Activated gamma-delta T cell treated with Interleukin-2 at 50 U/mL for 16 hours (primary cell): ENCODE data around the gene JAG1.

ENCODE experiments used
- DNase-seq: peaks from one replicate; pipeline ENCODE4 v3.0.0-alpha.2; 2020

JAG1 gene

DNA sequence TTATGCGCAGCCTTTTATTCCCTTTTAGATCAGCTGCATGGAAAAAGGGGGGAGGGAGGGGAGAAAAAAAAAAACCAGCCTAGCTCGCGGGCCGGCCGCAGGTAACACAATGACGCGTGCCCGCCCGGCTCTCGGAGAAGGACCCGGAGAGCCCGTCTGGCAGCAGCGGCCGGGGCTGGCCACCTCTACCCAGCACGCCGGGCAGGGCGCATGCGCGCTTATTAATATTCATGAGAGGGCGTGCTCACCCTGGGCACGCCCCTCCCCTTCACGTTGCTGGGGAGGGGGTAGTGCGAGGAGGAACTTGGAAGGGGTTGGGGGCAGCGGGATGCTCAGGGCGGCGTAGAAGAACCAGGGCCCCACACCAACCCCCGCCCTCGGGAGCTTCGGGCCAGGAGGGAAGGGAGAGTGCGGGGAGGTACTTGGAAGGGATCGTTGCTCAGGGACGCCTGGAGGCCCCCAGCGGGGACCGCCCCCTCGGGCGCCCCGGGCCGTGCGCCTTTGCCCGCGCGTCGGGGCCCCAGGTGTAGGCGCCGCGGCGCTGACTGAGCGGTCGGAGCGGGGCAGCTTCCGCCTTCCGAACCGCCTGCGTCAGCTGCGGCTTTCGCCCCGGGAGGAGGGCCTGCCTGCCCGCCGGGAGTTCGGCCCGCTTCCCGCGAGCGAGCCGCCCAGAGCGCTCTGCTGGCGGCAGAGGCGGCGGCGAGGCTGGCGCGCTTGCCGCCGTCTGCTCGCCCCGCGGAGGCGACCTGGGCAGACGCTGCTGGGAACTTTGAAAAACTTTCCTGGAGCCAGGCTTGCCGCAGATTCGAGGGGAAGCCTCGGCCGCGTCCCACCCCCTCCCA, at the start of gene JAG1:
TSS of gene JAG1 (minus strand) at position 158 of the 842 bp plus-strand sequence. CDS start 469 bp downstream, outside the sequence.
- DNase-seq, result peak; percentile 18

DNA sequence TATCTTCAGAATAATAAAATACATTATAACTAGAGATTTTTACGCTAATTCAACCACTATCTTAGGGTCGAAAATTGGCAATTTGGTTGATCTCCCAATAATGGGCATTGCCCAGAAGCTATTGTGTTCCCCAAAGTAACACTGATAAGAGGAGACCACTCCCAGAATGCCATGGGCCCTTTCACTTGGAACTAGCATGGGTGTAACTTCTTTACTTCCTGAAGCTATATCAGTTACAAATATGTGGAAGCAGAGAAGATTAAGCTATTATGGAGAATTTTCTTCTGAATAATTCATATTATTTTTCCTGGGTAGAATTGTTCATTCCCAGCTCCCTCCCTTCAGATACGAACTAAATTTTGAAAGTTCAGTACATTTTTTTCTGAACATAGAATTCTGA, 48.2 kb upstream of the JAG1 start:
- no peak for DNase-seq

DNA sequence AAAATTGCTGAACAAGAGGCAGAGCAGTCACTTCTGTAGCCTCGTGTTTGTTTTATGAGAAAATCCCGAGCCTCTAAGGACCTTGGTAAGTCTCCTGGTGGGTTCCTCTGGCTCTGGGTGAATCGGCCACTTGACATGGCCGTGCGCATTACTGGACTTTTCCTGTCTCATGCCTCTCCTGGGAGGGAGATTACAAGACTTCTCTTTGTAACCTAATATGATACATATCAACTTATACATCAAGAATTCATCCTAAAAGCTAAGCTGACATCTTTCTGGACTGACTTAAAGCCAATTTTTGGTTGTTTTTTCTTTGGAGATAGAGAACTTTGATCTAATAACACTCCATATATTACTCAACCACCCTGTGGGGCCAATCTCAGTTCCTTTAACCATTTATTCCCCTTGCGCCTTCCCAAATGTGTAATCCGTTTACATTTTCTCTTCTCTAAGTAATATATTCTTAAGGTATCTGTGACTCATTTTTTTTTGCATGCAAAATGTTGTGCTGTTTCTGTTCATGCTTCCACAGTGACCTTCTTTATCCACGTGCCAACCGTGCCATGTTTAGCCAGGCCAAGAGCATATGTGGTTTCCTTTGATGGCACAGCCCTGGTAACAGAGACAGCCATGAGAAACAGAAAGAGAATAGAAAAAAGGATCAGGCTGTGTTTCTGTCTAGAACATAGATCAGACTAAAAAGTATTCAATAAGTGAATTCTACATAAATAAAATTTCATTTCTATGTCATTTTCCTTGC, 47.5 kb upstream of the JAG1 start:
- DNase-seq, result no peak

DNA sequence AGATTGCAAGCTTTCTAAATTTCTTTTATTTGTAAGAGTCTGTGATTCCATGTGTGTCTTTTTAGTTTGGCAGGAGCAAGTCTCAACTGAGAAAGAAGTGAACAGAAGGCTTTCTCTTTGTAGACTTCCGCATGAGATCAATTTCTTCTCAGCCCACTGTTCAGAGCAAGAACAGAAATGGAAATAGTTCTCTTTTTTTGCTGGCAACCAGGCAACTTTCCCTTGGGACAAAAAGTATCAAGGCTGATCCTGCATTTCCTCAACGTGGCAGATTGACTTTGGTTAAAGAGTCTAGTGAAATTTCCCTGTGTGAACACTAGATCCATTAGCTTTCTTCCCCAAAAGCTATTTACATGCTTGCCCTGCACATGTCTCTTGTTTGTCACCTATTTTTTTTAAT, 46.8 kb upstream of the JAG1 start:
- DNase-seq, result no peak

DNA sequence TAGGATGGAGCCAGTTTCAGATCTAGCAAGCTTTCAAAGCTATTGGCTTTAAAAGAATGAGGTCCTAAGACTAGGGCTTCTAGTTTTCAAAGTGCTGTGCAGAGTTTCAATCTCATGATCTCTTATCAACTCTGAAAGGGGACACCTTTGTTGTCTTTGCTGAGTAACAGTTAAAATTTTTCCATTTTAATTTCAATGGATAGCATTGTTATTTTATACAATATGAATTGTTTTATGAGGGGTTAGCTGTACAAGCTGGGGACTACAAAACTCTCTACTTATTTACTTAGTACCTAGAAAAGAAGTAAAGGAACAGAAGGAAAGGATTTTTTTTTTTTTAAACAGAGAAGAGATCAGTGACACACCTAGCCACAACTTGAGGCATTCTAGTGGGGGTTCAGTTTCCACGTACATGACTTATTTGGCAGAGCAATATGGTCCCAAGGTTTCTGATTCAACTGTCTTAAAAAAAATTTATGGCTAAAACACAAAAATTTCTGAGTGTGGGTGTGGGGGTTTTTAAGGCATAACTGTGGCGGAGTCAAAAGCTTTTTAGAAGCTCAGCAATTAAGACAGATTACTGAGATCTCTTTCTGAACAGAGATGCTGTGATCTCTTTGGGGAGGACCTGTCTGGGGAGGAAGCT, 46.1 kb upstream of the JAG1 start:
- no peak for DNase-seq

DNA sequence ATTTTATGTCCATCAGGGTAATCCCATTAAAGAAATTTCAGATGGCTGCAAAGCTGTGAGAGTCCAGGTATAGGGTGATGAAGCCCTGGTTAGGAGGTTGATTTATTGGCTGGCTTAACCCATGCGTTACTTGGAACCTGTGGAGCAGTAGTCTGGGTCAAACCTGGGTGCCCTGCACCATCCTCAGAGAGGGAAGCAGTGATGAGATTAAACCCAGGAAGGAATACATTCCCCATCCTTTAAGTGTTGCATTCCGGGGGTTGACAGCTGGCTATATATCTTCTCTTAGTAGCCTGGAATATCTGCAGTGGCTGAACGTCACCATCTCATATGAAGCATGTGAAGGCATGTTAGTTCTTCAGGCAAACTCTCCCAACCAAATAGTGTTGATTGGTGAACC, 44.9 kb upstream of the JAG1 start:
- no peak for DNase-seq

DNA sequence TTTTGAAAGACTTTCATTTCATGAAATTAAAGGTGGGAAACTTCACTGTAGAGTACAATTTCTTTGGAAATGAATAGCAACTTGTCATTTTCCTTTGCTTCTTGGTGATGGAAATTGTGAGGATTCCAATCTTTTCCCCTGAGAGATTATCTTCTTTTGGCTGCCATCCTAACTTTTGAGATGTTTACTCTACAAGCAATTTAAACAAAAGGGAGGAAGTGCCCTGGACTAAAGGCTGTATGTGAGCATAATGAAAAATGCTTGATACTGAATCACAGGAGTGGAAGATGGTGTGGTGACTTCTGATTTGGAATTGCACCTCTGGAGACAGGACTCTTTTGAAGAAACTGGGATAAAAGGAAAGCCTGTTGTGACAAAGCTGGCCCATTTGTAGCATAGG, 43.1 kb upstream of the JAG1 start:
- DNase-seq, result no peak

DNA sequence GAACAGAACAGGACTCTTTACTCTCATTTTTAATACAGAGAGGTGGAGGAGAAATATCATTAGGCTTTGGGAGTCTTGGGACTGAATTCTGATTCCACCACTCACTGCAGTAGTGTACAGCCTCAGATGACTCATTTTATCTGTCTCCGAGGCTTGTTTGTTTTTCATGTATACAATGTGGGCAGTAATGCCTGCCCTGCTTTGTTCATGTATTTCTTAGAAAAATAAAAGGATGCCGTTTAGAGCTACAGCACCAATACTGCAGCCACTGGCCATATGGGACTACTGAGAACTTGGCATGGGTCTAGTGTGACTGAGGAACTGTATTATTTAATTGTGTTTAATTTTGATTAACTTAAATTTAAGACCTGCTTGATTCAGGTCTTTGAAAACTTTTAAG, 41.2 kb upstream of the JAG1 start:
- no peak for DNase-seq

DNA sequence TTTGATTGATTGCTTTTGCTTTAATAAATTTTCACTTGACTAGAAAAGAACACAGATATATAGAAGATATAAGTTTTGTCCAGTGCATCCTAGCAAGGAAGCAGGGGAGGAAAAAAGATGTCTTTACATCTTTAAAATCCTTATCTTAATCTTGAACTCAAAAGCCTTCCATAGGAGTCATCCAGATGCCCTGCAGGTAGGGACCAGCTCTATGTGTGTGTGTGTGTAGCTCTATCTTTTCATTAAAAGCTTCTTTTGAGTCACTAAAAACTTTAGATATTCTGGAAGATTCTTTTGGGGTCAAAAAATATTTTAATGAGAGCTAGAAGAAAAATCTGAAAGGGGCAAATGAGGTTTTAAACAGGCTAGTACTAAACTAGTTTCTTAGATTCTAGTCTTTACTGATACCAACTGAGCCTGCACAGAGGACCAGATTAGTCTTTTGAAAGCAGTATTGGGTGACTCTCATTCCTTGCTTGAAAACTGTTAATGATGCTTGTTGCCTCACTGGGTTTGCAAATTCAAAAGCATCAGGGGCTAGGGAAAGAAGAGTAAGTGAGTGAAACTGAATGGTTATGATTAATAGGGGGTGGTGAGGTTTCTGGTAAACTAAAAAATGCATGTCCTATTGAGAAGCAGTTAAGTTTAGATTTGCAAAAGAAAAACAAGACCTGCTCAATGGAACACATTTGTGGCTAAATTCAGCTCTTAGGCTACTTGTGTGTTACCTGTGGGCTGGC, 40.6 kb upstream of the JAG1 start:
- DNase-seq, result no peak

DNA sequence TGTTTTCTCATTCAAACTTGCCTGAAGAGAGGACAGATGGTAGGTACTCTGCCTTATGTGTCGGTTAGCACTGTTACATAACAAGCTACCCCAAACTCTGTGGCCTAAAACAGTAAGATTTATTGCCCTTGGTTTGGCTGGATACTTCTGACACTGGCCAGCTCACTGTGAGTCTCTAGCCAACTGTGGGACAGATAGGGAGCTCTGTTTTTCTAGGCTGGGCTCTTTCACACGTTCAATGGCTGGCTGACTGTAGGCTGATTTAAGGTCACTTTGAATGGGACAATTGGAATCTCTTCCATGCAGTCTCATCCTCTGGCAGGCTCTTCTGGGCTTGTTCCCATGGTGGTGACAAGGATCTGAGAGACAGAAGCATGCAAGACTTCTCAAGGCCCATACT, 39.4 kb upstream of the JAG1 start:
- no peak for DNase-seq

DNA sequence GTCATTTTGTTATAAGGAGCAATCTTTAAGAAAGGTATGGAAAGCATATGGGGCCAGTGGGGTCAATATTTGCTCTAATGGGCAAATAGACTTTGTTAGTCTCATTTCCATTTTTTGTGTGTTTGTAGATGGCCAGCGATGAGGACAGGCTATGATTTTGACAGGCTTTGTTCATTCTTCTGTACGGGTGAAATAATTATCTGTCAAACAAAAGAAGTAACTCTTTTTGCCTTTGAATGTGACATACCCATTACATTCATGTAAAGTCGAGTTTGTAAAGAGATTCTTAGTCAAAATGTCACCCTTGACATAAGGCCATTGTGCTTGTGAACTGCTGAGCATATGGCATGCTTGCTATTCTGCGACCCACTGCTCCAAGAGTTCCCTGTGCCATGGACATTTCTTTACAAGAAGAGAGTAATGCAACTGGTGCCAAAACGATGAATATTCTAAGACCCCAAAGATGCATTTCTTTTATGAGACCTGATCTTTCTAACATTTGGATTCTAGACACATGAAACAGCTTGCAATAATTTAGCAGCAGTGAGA, 38.2 kb upstream of the JAG1 start:
- no peak for DNase-seq

DNA sequence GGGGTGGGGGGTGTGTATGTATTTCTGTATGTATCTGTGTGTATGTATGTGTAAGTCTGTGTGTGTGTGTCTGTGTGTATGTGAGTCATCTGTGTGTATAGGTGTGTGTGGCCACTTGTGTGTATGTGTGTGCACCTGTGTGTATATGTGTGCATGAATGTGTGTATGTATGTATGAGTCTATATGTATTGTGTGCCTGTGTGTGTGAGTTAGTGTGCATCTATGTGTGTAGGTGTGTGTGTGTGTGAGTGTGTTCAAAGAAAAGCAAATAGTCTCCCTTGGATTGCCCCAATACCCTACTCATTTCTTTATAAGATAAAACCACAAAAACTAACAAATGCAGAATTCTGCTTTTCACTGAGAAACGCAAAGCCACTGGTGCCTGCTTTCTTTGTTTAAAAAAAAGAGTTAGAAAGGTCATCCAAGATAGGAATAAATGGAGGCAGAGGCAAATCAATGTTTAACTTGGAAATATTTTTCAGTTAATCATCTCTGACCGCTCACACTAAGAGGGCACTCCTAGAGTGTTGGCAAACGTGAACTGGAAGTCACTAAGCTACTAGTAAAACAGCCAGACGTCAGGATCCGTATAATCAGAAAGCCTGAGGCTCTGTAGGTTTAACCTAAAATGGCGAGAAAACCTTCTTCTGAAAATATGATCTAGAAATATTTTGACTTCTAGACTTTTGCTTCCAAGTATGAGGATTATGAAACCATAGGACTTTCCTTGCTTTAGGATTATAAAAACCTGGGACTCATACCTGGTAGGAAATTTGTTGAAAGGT, 37.4 kb upstream of the JAG1 start:
- DNase-seq, result no peak

DNA sequence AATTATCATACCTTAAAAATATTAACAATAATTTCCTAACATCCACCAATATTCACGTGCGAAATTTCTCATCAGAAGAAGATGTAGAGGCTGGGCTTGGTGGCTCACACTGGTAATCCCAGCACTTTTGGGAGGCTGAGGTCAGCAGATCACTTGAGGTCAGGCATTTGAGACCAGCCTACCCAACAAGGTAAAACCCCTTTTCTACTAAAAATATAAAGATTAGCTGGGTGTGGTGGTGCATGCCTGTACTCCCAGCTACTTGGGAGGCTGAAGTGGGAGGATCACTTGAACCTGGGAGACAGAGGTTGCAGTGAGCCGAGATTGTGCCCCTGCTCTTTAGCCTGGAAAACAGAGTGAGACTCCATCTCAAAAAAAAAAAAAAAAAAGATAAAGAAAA, 36.1 kb upstream of the JAG1 start:
- no peak for DNase-seq

DNA sequence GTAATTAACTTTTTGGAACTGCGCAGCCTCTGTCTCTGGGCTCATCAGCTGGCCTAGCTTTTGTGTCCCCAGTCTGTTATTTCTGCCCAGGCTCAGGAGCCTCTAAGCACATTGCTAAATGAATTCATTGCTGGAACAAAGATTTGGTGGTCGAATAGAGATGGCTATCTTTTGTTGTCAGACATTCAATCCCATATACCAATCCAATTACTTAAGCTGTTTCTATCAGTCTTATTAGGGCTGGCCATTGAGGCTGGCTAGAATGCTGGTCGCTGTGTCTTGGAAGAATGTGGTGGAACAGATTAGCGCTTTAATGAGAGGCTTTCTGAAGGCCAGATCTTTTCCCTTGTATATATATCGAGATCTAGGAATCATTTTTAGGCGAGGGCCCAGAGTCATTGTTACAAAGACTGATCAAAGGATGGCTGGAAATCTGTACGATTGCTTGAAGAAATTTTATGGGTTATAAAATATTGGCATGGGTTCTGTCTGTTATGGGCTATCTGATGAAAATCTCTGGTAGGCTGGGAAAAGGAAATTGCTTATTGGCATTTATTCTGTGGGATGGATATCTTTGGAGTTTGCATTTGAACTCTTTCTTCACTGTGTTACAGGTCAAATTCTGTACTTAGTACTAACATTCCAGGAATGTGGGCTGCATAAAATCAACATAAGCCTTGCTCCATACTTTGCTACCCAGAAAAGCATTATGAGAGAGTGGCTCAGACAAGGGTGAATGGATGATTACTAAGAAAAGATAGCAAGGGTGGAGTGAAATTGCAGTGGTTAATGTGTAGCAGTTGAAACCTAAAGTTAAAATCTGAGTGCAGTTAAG, 34.8 kb upstream of the JAG1 start:
- no peak for DNase-seq

DNA sequence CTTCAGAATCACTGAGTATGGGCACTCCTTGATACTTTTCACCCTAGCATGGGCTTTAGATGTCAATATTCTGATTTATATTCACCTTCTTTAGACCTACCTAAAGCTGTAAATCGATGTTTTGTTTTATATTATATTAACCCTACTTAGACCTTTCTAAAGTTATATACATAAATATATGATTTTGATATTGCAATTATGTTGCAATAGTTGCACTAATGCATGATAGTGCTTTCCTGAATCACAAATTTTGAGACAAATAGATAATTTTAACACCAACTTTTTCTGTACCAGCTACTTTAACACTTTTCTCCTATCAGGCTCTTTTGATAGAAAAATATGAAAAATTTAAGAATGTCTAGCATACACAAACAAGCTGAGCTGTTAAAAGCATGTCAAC, 34.0 kb upstream of the JAG1 start:
- no peak for DNase-seq

DNA sequence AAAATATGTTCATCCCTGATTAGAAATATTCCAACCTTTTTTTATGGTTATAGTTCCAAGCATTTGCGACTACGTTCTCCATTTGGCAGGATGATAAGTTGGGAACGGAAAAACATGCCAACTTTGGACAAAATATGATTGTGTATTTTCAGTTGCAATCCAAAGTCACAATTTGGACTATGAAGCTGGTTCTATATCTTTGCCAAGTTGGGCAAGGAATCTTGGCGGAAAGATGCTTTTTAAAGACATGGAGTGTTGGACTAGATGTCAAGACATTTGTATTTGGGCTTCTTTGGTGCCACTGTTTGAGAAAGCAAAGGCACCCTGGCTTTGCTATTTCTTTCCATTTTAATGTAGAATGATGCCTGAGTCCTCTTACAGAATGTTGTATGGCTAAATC, 33.3 kb upstream of the JAG1 start:
- DNase-seq, result no peak

DNA sequence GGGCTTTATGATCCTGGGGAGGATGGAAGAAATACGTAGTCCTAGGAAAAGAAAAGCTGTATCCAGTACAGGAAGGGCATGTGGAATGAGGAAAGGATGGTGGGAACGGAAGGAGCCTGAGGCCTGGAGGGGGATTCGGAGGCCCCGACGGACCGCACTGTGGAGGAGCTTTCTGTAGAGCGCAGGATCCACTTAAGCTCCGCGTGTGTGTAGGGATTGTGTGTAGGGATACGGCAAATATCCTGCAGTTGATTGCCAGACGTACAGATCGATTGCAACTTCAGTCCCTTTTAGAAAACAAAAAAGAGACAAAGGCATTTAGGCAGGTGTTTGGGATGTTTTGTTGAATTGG, 32.6 kb upstream of the JAG1 start:
- DNase-seq, result no peak

DNA sequence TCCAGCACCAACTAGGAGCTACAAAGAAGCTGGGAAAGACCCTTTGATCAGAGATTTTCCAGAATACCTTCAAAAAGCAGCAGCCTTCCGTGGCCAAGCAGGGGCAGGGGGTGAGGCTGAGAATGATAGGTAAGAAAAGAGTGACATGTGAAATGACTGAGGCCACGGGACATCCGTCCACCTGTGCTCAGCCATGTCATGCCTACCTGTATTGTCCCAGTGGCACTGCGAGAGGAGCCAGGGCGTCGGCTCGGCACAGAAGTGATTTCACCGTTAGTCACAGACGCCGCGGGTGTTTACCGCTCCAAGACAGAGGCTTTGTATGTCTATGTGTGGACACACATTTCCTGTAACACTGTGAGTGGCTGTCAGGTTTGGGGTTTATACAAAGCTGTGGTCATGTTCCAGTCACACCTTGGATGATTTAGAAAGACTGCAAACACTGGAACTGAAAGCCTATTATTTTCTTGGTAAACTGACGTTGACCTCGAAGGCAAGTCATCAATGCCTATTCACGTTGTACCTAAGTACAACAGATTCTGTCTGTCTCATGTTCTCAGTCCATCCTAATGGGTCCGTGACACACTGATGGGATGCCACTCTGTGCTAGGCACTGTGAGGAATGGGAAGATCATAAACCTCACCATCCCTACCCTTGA, 32.1 kb upstream of the JAG1 start:
- DNase-seq, result no peak

DNA sequence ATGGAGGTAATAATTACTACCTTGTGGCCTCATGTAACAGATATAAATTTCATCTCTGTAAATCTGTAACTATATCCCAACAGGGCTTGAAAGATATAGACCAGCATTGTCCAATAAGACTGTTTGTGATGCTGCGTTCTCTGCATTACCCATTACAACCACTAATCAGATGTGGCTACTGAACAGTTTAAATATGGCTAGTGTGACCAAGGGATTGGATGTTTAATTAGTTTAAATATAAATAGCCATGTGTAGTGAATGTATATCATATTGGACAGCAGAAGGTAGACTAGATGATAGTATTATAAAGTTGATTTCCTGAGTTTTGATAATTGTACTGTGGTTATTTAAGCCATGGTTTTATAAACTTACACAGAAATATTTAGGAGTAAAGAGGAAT, 27.8 kb upstream of the JAG1 start:
- no peak for DNase-seq

DNA sequence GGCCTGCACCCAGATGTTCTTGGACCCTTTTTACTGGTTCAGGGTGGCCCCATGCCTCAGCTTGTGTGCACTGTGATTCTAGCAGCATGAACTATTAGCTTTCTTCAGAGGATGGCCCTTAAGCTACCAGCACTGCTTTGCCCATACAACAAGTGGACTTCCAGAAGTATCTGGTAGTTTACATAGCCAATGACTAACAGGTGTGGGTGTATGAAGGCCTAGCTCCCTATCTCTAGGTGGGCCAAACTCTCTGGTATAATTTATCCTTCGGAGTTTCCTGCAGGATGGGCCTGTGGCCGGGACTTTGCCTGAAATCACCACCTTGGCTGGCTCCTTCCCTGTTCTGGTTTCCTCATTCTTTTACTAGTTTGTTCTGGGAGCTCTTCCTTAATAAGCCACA, 26.1 kb upstream of the JAG1 start:
- no peak for DNase-seq

DNA sequence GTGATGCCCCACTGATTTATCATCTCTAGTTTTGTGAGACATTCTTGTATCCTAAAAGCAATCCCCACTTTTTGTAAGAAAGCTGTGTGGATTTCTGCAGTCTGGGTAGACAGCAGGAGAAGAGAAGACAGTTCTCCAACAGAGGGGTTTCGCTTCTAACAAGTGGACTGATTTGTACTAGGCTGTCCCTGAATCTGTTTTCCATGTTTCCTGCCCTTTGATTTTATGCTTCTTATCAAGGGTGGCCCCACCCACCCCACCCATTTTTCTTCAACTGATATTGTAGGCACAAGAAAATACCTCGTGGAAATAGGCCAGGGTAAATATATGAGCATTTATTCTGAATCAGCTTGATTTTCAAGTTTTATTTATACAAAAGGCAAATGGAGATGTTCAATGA, 25.7 kb upstream of the JAG1 start:
- DNase-seq, result no peak
